ENCODE measurements around the gene GPR141.

GPR141 gene

GRCh38 chr7:37686556-37687345, 3.2 kb downstream of the GPR141 start:
- ATAC-seq = no peak
- TF ChIP-seq ESRRG (CRISPR knock-in tag; IDR thresholded peaks at IDR 0.05) = no peak
- no peak for TF ChIP-seq CSRNP3 (CRISPR knock-in tag; IDR thresholded peaks at IDR 0.05)
- TF ChIP-seq TCF4 (CRISPR knock-in tag; IDR thresholded peaks at IDR 0.05; ENCODE audit: borderline replicate concordance) = no peak
- no peak for TF ChIP-seq BACH2 (CRISPR knock-in tag; IDR thresholded peaks at IDR 0.05; ENCODE audit: borderline replicate concordance)
- no peak for TF ChIP-seq OSR1 (CRISPR knock-in tag; IDR thresholded peaks at IDR 0.05)
- TF ChIP-seq CSDC2 (CRISPR knock-in tag; IDR thresholded peaks at IDR 0.05) = no peak
- TF ChIP-seq GLIS3 (CRISPR knock-in tag; IDR thresholded peaks at IDR 0.05) = no peak
- TF ChIP-seq ZNF70 (CRISPR knock-in tag; IDR thresholded peaks at IDR 0.05) = no peak
- TF ChIP-seq ZC3H10 (CRISPR knock-in tag; IDR thresholded peaks at IDR 0.05) = no peak
- no peak for TF ChIP-seq ZNF565 (CRISPR knock-in tag; conservative IDR thresholded peaks at IDR 0.05; ENCODE audit: low read depth)
- no peak for TF ChIP-seq PATZ1 (CRISPR knock-in tag; IDR thresholded peaks at IDR 0.05; ENCODE audit: borderline replicate concordance)
- no peak for TF ChIP-seq SNAI2 (CRISPR knock-in tag; IDR thresholded peaks at IDR 0.05)
- TF ChIP-seq ISL1 (CRISPR knock-in tag; IDR thresholded peaks at IDR 0.05) = no peak
- TF ChIP-seq TSHZ2 (CRISPR knock-in tag; IDR thresholded peaks at IDR 0.05) = no peak
- no peak for TF ChIP-seq ZFP3 (CRISPR knock-in tag; IDR thresholded peaks at IDR 0.05)
- TF ChIP-seq ZNF8 (CRISPR knock-in tag; IDR thresholded peaks at IDR 0.05) = no peak
- TF ChIP-seq CREB5 (CRISPR knock-in tag; IDR thresholded peaks at IDR 0.05; ENCODE audit: low read depth) = no peak
- no peak for TF ChIP-seq RARB (CRISPR knock-in tag; IDR thresholded peaks at IDR 0.05)
- TF ChIP-seq POU6F1 (CRISPR knock-in tag; IDR thresholded peaks at IDR 0.05; ENCODE audit: borderline replicate concordance, low read depth) = no peak
- TF ChIP-seq ZFP30 (CRISPR knock-in tag; IDR thresholded peaks at IDR 0.05) = no peak

GRCh38 chr7:37690206-37690605, 6.6 kb downstream of the GPR141 start:
- no peak for ATAC-seq
- TF ChIP-seq RARB (CRISPR knock-in tag; IDR thresholded peaks at IDR 0.05) (no peak), ISL1 (CRISPR knock-in tag; IDR thresholded peaks at IDR 0.05) (no peak), ZNF565 (CRISPR knock-in tag; conservative IDR thresholded peaks at IDR 0.05; ENCODE audit: low read depth) (no peak), ZNF8 (CRISPR knock-in tag; IDR thresholded peaks at IDR 0.05) (no peak), GLIS3 (CRISPR knock-in tag; IDR thresholded peaks at IDR 0.05) (no peak), CSRNP3 (CRISPR knock-in tag; IDR thresholded peaks at IDR 0.05) (no peak), CSDC2 (CRISPR knock-in tag; IDR thresholded peaks at IDR 0.05) (no peak), ZFP30 (CRISPR knock-in tag; IDR thresholded peaks at IDR 0.05) (no peak), POU6F1 (CRISPR knock-in tag; IDR thresholded peaks at IDR 0.05; ENCODE audit: borderline replicate concordance, low read depth) (no peak), OSR1 (CRISPR knock-in tag; IDR thresholded peaks at IDR 0.05) (no peak), PATZ1 (CRISPR knock-in tag; IDR thresholded peaks at IDR 0.05; ENCODE audit: borderline replicate concordance) (no peak), ARNTL (CRISPR knock-in tag; IDR thresholded peaks at IDR 0.05; ENCODE audit: borderline replicate concordance, low read depth) (no peak), ESRRG (CRISPR knock-in tag; IDR thresholded peaks at IDR 0.05) (no peak)
